GM19452 (cell line): ENCODE results near the gene KAT7.
"Not testable (repeated sequence)": the region's sequence is repeated elsewhere in the genome, so short reads cannot be mapped to it uniquely, and the experiment has no call there.

Experiments used
- ATAC-seq: cut with Tn5 transposase; IDR thresholded peaks from one replicate; pipeline ENCODE4 v1.9.1; 2021; ENCODE audit not compliant: unreplicated experiment

Gene KAT7

GRCh38 chr17:49788478-49789242 lies at the start of gene KAT7:
KAT7 (plus strand) TSS chr17:49788681; CDS start chr17:49788835, 154 bp downstream.
- ATAC-seq = peak; percentile 89

DNA sequence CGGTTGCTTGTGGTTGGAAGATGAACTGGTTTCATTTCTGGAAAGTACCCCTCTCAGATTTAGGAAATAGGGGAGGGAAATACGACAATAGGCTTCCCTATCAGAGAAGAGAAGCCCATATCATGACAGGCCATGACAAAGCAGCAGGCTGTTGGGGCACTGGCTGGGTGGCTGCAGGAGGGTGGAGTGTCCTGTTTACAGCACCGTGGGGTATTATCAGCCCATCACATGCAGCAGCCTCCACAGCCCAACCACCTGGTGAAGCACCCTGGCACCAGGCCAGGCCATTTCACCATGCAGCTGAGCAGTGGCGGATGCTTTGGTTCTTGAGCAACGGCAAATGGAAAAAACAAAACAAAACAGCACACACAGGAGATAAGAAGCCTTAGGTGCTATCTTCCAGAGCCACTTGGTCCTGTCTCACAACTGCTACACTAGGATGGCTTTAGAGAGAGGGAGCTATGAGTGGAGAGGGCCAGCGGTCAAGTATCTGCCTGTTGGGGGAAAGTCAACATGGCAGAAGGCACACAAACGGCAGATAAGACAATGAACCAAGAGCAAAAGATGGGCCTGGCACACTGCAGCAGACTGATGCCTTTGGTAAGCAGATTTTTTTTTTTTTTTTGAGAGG lies 48.7 kb upstream of the KAT7 start:
- ATAC-seq = peak; percentile 44

GRCh38 chr17:49741009-49741691 lies 47.3 kb upstream of the KAT7 start:
- ATAC-seq = no peak

DNA sequence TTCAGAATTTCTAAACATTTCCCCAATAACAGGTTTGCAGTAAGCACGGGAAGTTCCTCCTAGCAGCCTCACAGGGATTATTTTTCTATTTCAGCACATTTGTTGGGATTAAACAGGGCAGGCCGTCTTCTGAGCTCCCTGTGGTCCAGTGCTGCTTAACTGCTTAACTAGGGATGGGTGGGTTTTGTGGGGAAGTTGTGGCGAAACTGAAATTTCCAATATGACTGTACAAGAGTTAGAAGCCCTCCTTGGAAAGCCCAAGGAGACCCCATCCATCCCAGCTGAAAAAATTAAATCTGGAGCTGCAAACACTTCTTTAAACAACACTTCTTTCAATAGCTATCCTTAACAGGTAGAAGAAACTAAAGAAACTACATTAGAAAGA lies 46.8 kb upstream of the KAT7 start:
- ATAC-seq = no peak

GRCh38 chr17:49742166-49742638 lies 46.3 kb upstream of the KAT7 start:
- no peak for ATAC-seq

DNA sequence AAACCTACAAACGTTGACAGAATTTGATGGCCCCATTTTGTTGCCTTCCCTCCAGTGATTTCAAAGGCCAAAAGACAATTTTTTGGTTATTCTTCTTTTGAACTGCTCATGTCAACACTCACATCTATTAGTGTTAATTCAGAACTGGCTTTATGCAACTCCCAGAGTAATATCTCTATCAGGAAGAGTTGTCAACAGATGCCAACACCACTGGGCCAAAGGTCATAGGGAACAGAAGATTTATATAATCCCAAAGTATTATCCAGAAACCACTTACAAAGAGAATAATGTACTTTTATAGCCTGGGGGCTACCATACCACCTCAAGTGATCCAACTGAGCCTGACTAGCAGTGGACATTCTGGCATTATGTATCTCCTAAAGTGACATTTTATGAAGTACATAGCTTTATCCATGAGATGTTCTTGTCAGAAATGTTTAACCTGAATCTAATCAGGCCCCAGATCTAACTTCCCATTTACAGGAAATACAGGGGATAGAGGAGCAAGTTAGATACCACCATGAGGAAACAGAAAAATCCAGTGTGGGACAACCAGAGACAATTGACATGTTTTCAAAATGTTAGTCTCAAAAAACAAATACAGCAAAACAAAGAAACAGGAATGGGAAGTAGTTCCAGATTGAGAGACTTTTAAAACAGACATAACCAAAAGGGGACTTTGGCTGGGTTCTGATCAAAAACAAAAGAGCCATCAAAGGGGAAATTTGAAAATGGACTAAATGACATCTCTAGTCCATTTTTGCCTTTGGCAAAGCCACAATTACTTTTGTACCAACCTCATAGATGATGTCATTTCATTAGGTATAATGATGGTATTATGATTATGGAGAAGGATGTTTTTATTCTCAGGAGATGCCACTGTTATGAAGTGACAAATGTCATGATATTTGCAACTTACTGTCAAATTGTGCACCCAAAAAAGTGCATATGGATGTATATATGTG lies 43.0 kb upstream of the KAT7 start:
- no peak for ATAC-seq

DNA sequence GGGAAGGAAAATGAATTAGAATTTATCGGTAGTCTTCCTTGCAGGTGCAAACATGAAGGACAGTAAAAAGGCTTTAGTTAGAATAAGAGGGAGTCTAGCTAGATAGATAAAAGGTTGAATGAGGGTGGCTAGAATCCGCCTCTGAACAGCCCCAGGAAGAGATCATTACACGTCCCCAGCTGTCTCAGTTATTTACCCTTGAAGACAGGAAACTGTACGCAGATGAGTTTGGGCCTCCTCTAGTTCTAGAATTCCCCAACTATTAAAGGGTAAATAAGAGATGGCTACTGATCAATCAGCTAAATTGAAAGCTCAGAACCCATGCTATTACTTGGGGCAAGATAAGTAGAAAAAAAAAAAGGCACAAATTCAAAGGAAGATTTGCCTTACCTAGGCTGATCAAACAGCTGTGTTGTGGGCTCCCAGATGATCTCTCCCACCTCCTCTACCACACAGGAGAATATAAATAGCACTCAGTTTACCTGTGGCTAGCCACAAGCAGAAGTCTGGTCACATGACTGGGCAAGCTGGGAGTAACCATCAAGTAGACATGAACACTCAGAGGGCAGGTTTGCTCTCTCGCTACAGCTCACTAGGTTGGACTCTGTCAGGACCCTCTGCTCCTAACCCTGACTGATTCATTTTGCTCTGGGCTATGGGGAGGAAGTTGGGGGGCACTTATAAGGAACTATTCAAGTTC lies 41.5 kb upstream of the KAT7 start:
- ATAC-seq = peak; percentile 44

DNA sequence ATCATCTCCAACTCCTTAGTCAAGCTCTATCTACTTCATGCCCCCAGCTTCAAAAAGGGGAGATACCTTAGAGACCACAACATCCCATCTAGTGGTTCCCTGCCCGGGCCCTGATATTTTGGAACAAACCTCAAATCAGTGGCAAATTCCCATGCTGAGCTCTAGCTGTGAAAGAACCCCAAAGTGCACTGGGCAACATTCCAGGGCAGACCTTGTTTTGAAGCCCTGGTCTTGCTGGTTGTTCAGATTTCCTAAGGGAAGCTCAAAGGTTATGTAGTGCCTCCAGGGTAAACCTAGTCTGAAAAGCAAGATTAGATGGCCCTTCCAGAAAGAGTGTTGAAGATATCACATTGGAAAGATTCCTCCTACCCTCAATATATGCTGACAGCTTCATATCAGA lies 40.8 kb upstream of the KAT7 start:
- no peak for ATAC-seq

DNA sequence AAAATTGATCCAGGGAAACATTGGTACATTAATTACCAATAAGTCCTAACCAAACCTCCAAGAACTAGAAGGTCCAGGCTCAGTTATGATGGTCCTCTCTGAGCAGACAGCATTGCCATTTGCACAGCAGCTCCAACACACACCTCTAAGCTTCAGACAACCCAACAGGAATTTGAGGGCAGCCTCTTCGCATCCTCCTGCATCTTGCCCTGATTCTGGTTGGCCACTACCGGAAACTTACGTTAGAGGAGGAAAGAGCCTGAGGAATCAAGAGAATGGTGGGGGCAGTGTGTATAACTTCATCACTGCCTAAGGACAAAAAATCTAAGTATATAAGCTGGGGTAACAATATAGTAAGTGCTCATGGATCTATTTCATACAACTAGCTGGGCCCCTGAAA lies 40.3 kb upstream of the KAT7 start:
- ATAC-seq = no peak

- ATAC-seq = peak; percentile 78
These were observed 39.7 kb upstream of the KAT7 start for GRCh38 chr17:49748791-49749190.

GRCh38 chr17:49749730-49750129 lies 38.8 kb upstream of the KAT7 start:
- ATAC-seq = no peak

GRCh38 chr17:49752508-49752907 lies 36.0 kb upstream of the KAT7 start:
- ATAC-seq = no peak

GRCh38 chr17:49753959-49754391 lies 34.5 kb upstream of the KAT7 start:
- ATAC-seq = no peak

GRCh38 chr17:49755663-49756283 lies 32.7 kb upstream of the KAT7 start:
- ATAC-seq = no peak

GRCh38 chr17:49756323-49757150 lies 31.9 kb upstream of the KAT7 start:
- no peak for ATAC-seq

DNA sequence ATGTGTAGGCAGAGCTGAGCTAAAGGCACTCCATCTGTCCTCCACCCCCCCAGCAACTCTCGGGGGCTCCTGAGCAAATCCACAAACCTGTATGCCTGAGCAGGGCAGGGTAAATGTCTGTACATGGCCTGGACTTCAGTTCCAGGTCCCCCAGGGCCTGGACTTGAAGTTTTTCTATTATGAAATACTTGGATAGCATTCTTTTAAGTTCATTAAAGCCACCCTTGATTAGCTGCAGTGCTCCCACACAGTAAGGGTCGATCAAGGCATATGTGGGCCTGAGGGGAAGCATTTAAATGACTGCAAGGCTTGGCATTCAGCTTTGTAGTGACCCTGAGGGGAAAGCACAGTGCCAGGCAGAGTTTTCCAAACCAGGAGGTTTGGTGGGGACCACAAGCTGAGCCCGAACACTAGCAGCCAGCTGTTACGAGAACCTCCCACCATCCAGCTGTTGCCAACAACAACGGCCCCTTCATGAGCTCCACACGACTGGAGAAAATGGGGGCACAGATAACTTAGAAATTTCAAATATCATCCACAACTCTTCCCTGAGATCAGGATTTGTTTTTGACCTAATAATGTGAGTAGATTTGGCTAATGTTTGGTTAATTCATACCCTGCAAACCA lies 31.2 kb upstream of the KAT7 start:
- no peak for ATAC-seq

- ATAC-seq = not testable (repeated sequence)
These were observed 29.9 kb upstream of the KAT7 start for GRCh38 chr17:49758464-49759010.

DNA sequence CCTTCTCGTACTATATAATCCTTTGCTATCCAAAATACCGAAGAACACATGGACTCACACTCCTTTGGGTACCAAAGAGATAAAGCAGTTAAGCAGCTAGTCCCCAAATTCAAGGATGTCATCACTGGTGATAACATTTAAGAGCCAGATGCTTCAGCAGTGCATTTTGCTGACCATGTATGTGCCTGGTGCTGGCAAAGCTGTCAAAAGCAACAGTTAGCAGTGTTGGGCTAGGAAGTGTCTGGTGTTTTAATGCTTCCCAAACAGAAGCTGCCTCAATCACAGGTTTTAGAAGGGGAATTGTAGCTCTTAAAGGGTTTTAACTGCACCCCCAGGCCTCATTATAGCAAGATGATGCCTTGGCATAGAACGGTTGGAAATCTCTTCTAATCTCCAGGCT lies 29.3 kb upstream of the KAT7 start:
- no peak for ATAC-seq
